TTC549 (cell line): Measurements from ENCODE around the gene PRM3.
"Not testable (repeated sequence)": the region's sequence is repeated elsewhere in the genome, so short reads cannot be mapped to it uniquely, and the experiment has no call there.

Experiments used
- FAIRE-seq: peaks from 2 replicates; lab custom pipeline; 2012; peaks lifted over from hg19 to GRCh38; lab: Jason Lieb, UNC

Gene PRM3

DNA sequence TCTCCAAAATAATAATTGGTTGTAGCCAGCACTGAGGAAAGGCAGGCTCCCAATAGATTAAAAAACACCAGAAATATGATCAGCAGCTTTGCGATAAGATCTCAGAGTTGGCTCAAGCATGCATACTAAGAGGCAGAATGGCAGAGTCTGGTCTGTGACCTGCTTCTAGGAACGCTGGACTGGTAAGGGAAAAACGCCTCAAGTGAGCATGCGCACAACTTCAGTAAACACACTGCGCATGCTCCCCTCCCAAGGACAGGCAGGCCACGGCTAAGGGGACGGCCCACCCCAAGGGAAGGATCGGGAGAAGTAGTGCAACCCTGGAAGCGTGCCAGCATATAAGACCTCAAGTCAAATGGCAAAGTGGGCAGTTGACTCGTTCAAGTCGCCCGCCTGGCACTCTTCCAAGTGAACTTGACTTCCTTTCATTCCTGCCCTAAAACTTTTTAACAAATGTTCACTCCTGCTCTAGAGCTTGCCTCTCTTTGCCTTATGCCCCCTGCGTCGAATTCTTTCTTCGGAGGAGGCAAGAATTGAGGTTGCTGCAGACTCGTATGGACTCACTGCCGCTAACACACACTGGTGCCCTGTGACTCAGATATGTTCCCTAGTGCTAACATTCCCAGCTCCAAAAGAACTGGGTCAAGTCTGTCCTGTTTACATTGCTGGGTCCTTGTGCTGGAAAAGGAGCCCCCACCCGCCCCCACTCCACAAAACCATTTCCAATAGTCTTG, 30.1 kb upstream of the PRM3 start:
- FAIRE-seq, result no peak

DNA sequence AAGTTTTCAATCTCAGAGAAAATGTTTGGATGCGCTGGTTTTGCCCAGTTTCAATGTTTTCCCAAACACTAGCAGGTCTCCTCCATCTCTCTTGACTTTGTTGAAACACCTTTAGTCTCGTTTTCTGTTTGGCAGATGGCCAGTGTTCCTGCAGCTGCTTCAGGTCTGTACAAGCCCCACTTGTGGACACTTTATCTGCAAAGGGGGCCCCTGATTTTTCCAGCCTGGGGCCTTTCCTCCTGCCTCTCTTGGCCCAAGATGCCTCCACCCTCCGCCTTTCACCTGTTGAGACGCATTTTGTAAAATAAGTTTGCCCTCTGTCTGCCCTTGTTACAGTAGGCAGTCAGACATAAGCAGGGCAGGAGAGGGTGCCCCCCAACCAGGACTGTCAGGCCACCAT, 29.5 kb upstream of the PRM3 start:
- no peak for FAIRE-seq

DNA sequence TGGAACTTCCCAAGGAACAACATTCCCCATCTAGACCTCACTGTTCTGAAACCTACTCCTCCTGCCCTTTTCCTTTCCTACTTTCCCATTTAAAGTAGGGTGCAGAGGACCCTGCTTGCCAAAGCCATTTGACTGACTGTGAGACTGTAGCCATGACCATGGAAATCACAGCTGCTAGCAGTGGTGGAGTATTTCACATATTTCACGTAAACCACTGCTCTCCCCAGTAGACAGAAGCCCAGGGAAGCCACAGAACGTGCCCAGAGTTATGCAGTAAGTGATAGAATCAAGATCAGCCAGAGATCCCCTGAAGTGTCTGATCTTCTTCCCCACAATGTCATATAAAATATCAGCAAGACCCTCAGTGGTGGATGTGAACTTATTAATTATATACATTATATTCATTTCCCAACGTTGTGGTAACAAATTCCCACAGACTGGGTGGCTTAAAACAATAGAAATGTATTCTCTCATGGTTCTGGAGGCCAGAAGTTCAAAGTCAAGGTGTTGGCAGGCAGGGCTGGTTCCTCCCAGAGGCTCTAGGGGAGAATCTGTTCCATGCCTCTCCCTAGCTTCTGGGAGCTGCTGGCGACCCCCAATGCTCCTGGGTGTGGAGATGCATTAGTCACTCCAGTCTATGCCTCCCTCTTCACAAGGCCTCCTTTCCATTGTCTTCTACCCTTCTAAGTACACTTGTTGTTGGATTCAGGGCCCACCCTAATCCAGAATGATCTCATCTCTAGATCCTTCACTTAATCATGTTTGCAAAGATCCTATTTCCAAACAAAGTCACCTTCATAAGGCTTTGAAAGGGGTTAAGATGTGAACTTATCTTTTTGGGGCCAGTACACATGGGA, 28.4 kb upstream of the PRM3 start:
- no peak for FAIRE-seq

DNA sequence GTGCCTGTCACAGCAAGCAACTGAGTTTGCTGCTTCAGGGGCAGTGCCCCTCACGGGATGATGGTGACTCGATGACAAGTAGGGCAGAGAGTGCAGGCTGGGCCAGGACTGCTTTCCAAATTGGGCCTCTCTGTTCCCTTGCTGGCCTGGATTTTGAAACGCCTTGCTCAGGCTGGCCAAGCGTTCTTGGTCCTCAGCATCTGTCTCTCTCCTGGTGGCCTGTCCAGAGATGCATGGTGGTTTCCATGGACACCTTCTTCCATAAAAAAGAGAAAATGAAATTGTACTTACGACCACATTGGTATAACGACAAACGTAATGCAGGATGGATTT, 27.1 kb upstream of the PRM3 start:
- FAIRE-seq, result no peak

DNA sequence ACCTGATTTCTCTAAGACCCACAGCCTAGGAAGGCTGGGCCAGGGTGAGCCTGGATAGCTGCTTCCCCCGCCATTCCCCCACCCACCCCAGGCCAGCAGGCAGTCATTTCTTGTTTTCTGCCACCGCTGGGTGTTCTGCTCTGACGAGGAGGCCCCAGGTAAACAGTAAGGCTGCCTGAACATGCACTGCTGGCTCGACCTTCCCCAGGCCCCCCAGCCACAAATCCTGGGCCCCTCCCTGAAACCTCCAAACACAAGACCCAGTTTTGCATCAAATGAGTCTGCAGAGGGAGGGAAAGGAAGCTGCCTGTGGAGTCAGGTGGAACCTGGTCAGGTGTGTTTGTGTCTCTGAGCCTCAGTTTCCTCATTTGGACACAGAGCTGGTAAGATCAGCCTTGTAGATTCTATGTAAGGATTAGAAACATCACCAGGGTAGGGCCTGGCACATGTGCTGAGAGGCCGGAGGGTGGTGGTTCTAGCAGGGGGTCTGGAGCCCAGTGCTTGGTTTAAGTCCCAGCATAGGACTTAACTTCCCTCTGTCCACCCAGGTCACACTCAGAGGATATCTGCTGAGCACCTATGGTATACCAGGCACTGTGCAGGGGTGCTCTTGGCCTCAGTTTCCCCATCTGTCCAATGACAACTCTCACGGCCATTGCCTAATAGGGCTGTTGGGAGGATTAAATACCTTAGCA, 26.6 kb upstream of the PRM3 start:
- FAIRE-seq, result no peak

DNA sequence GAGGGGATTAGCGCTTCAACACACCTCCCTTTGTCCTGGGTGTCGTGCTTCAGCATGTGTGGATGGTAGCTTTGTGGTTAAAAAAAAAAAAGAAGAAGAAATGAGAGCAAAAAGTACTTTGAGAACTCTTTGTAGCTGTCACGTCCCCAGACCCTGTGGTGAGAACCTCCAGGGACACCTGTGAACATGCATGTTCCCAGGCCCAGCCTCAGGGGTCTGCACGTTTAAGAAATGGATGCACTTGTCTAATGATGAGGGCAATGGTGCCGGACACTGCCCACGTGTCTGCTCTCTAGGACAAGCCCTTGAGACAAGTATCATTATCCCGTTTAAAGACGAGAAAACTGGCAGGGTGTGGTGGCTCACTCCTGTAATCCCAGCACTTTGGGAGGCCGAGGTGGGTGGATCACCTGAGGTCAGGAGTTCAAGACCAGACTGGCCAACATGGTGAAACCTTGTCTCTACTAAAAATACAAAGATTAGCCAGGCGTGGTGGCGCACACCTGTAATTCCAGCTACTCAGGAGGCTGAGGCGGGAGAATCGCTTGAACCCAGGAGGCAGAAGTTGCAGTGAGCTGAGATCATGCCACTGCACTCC, 25.6 kb upstream of the PRM3 start:
- not testable (repeated sequence) for FAIRE-seq

DNA sequence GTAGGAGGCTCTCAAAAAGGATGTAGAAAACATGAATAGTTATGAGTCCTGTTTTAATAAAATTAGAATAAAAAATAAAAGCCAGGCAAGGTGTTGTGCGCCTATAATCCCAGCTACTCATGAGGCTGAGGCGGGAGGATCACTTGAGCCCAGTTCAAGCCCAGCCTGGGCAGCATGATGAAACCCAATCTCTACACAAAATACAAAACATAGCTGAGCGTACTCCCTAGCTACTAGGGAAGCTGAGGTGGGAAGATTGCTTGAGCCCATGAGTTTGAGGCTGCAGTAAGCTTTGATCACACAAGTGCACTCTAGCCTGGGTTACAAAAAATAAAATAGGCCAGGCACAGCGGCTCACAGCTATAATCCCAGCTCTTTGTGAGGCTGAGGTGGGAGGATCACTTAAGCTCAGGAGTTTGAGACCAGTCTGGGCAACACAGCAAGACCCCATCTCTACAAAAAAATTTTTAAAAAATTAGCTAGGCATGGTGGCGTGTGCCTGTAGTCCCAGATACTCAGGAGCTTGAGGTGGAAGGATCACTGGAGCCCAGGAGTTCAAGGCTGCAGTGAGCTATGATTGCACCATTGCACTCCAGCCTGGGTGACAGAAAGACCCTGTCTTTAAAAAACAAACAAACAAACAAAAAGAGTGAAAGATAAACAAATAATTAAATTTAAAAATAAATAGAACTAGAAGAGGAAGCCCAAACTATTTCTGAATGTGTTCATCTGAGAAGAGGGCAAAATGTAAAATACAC, 24.9 kb upstream of the PRM3 start:
- no peak for FAIRE-seq

DNA sequence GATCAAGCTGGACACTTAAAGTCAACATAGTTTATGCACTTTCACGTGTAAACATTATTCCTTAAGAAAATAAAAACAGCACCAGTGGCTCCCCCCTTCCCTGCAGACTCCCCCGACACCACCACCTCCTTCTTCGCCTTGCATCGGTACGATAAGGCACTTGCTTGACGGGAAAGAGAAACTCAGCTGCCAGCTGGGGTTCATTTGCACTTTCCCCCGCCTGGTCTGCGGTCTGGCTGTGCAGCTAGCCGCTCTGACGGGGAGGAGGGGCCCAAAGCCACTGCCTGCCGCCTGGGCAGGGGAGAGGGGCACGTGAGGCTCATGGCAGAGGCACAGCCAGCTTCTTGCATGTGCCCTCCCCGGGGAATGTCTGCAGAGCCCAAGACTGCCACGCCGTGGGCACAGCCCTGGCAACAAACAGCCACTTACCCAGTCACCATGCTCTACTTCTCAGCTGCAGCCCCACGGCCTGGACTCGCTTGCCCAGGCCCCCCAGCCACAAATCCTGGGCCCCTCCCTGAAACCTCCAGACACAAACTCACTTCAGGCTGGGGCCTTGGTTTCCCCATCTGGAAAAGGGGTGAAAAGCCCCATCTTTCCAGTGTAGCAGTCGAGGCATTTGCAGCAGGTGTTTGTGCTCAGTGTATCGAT, 24.2 kb upstream of the PRM3 start:
- no peak for FAIRE-seq

DNA sequence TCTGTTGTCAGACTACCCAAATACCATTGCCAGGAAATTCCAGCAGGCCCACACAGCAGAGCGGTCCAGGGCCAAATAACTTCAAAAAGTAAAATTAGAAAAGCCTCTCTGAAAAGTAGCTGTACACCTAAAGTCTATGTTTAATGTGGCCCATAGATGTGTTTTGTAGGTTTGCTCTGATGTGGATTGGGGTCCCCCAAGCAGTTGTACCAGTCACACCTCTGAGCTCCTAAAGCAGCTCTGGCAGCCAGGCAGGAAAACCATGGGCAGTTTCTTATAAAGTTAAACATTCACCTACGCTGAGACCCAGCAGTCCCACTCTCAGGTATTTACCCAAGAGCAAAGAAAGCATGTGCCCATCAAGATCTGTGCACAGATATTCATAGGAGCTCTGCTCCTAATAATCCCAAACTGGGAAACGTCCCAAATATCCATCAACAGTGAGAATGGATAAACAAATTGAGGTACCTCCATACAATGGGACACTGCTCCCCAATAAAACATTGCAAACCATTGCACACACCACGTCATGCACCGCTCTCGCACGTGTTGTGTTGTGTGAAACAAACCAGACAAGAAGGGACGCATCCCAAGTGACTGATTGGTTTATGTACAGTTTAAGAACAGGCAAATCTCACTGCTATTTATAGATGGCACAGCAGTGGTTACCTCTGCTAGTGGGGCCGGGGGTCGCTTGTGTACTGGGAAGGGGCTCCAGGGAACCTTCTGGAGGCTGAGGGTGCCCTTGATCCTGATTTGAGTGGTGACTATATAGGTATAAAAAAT, 23.5 kb upstream of the PRM3 start:
- no peak for FAIRE-seq

DNA sequence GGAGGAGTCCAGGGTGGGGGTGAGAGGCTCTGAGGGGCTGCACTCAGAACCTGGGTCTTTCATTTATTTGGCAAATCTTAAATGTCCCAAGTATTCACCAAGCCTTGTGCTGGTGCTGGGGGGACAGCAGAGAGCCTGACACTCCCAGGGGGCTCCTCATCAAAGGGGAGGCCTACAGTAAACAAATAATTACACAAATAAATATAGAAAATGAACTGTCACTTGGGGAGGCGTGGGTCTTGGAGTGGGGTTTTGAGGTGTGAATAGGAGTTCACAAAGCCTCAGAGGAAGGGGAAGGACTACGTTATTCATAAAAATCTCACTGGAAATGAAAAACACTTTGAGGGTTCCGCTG, 22.9 kb upstream of the PRM3 start:
- no peak for FAIRE-seq

DNA sequence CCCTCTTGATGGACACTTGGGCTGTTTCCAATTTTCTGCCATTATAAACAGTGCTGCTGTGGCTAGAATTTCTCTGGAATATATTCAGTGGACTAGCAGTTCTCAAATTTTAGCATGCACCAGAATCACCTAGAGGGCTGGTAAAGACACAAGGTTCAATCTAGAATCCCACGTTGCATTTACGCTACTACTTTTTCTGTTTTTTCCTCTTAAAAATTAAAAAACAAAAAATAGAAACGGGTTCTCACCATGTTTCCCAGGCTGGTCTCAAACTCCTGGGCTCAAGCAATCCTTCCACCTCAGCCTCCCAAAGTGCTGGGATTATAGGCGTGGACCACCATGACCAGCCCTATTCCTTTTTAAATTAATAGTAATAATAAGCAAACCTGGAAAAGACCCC, 22.2 kb upstream of the PRM3 start:
- no peak for FAIRE-seq

DNA sequence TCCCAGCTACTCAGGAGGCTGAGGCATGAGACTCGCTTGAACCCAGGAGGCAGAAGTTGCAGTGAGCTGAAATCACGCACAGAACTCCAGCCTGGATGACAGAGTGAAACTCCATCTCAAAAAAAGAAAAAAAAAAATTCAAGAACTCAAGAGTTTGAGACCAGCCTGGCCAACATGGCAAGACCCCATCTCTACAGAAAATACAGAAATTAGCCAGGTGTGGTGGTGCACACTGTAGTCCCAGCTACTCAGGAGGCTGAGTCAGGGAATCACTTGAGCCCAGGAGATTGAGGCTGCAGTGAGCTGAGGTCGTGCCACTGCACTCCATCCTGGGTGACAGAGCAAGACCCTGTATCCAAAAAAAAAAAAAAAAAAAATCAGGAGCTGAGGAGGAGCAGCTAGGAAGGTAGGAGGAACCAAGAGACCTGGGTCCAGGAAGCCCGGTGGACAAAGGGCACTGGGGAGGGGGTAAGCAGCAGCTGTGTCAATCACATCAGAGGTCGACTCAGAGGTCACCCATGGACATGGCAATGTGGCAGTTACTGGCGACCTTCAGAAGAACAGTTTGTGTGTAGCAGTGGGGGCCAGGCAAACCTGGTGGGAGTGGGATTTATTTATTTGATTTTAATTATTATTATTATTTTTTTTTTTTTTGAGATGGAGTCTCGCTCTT, 18.8 kb upstream of the PRM3 start:
- no peak for FAIRE-seq

DNA sequence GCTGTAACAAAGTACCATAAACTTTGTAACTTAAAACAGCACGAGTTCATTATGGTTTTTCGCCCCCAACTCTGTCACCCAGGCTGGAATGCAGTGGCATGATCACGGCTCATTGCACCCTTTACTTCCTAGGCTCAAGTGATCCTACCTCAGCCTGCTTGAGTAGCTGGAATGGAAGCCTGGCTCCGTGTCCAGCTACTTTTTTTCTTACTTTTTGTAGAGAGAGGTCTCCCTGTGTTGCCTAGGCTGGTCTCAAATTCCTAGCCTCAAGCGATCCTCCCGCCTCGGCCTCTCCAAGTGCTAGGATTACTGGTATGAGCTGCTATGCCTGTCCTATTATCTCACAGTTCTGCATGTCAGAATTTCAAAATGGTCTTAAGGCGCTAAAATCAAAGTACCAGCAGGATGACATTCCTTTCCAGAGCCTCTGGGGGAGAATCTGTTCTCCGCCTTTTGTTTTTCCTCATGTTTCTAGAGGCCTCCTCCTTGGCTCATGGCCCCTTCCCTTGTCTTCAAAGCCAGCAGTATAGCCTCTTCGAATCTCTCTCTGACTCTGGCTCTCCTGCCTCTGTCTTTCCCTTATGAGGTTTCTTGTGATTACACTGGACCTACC, 17.8 kb upstream of the PRM3 start:
- no peak for FAIRE-seq

DNA sequence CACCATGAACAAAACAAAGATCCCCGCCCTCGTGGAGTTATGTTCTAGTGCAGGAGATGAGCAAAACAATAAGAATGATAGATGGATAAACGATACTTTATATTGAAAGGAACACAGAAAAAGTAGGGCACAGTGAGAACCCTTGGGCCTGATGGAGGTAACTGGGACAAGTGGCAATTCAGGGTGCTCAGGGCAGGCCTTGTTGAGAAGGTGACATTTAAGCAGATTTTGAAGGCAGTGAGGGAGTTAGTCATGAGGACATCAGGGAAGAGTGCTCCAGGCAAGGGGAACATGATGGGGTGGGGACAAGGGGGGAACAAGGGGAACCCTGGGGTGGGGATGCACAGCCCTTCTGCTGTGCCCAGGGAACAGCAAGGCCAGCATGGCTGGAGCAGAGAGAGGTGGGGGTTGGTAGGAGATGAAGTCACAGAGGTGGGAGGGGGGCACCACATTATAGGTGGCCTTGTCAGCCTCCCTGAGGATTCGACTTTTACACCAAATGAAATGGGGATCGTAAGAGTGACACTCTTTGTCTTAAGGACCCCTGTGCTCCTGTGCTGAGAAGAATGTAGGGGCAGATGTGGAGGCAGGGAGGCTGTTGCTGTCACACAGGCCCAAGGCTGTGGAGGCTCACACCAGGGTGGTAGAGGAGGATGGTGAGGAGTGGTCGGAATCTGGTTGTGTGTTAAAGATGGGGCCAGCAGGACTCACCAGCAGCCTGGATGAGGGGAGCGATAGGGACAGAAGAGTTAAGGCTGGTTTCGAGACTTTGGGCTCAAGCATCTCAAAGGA, 16.9 kb upstream of the PRM3 start:
- FAIRE-seq, result no peak

DNA sequence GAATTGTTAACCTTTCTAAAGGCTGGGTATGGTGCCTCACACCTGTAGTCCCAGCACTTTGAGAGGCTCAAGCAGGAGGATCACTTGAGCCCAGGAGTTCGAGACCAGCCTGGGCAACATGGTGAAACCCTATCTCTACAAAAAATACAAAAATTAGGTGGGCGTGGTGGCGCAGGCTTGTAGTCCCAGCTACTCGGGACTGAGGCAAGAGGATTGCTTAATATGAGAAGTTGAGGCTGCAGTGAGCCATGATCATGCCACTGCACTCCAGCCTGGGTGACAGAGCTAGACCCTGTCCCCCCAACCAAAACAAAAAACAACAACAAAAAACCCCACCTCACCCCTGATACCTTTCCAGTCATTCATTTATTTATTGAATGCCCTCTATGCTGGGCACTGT, 16.3 kb upstream of the PRM3 start:
- not testable (repeated sequence) for FAIRE-seq

DNA sequence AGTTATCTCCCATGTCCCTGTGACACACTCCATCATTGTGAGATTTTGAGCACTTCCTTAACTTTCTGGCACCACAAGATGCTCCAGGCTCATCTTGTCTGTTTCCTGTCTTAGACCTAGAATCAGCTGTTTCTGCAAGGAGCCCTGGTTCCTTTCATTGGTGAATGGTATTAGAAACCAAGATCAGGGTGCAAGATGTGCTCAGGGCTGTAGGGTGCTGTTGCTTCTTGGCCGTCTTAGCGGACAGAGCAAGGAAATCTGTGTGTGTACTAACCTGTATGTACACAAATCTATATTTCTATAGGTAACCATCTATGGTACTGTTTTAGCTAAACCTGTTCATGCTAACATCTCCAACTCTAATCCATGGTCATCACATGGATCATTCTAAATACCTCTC, 15.8 kb upstream of the PRM3 start:
- no peak for FAIRE-seq

DNA sequence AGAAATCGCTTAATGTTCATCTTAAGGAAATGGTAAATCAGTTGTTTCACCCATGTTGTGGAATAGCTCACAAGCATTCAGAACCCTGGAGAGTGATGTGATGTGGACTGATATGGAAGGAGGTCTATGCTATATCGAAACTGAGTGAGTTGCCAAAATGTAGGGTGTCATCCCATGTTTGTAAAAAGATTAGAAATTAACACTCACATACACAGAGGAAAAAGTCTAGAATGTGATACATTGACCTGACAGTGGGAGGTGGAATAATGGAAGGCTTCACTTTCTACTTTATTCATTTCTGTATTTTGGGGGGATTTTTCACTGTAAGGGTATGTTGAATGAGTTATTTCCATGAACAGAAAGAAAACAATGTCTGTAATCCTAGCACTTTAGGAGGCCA, 12.4 kb upstream of the PRM3 start:
- no peak for FAIRE-seq

DNA sequence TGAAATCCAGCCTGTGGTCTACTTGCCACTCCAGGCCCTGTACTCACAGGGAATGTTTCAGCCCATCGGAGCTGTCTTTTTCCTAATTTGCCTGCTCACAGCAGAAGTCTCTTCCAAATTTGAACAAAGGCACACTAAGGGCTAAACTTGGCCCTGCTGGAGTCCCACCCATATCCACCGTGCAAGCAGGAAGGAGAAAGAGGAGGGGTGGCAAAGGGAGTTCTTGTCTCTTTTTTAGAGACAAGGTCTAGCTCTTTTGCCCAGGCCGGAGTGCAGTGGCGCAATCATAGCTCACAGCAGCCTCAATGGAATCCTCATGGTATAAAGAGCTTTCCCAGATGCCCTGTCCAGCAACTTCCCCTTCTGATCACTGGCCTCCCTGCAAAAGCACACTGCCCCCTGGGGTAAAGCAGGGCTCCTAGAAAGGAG, 10.4 kb upstream of the PRM3 start:
- FAIRE-seq, result no peak
